Left renal pelvis (tissue), 4 donors: ENCODE results near the gene FBLN1. TPM values are rescaled to one million over a fixed set of nuclear protein-coding genes. Genes with fewer than 3 reads are reported as not detected.
A peak's percentile ranks its signal among the peaks of the same experiment; 100 is the strongest.

Experiments used
- DNase-seq, 4 donors: peaks; one replicate each; pipeline ENCODE4 v3.0.0-alpha.2; 2013; ENCODE audit warnings: low read depth in 4 of 4, low spot score in 3 of 4
- polyA plus RNA-seq, 4 donors: library from polyadenylated mRNA; unstranded; fragments of 120-200 nt; gene quantifications; one replicate each; pipeline ENCODE4 v1.2.1, GENCODE V29; 2013; ENCODE audit not compliant: insufficient read length in 4 of 4

Gene FBLN1
- polyA plus RNA-seq, 4 donors, result 135 to 572 (median 169) TPM

- no peak for DNase-seq
Observed at GRCh38 chr22:45564349-45565030, 61.8 kb downstream of the FBLN1 start.

- DNase-seq, result no peak
Observed at GRCh38 chr22:45565171-45565570, 62.5 kb downstream of the FBLN1 start.

GRCh38 chr22:45565973-45566372 is 63.3 kb downstream of the FBLN1 start:
- no peak for DNase-seq

GRCh38 chr22:45568213-45568612 is 65.5 kb downstream of the FBLN1 start:
- DNase-seq, result no peak

- DNase-seq, result no peak
Observed at GRCh38 chr22:45571089-45571488, 68.4 kb downstream of the FBLN1 start.

- no peak for DNase-seq
Observed at GRCh38 chr22:45572444-45572843, 69.8 kb downstream of the FBLN1 start.

- DNase-seq, result no peak
Observed at GRCh38 chr22:45574069-45574703, 71.5 kb downstream of the FBLN1 start.

GRCh38 chr22:45575173-45575572 is 72.5 kb downstream of the FBLN1 start:
- DNase-seq, result no peak

- DNase-seq, result no peak
Observed at GRCh38 chr22:45575607-45576272, 73.1 kb downstream of the FBLN1 start.

- DNase-seq, result no peak
Observed at GRCh38 chr22:45576273-45576625, 73.6 kb downstream of the FBLN1 start.

GRCh38 chr22:45576730-45577464 is 74.2 kb downstream of the FBLN1 start:
- DNase-seq, result no peak

- peak; percentile 54 to 77 (median 70) for DNase-seq
Observed at GRCh38 chr22:45577746-45578523, 75.3 kb downstream of the FBLN1 start.

- DNase-seq, result no peak
Observed at GRCh38 chr22:45578524-45579147, 76.0 kb downstream of the FBLN1 start.

- peak in 2 of 4 donors; percentile 27 to 33 for DNase-seq
Observed at GRCh38 chr22:45579306-45579705, 76.6 kb downstream of the FBLN1 start.

GRCh38 chr22:45579806-45580725 is 77.4 kb downstream of the FBLN1 start:
- no peak for DNase-seq

GRCh38 chr22:45580726-45581381 is 78.2 kb downstream of the FBLN1 start:
- DNase-seq, result no peak

- no peak for DNase-seq
Observed at GRCh38 chr22:45581549-45582080, 78.9 kb downstream of the FBLN1 start.
